Right atrium auricular region (tissue), 2 donors: ENCODE results near the gene CD58. TPM values are rescaled to one million over a fixed set of nuclear protein-coding genes. Genes with fewer than 3 reads are reported as not detected.

Source experiments
- DNase-seq: peaks from one replicate; pipeline ENCODE4 v3.0.0-alpha.2; 2019; ENCODE audit warnings: low spot score
- H3K27ac ChIP-seq, 2 donors: fragments of 200-600 bp; sonication (generic); 1 replicate in 1 of 2; 2 replicates in 1 of 2; pipeline ENCODE4 v1.5.1; 2016 to 2019
- H3K27me3 ChIP-seq, 2 donors: fragments of 200-600 bp; sonication (generic); one replicate each; pipeline versions ENCODE4 v1.5.1 to v1.6.0; 2017 to 2019
- H3K36me3 ChIP-seq: fragments of 200-600 bp; sonication (generic); one replicate; pipeline ENCODE4 v1.5.1; 2016
- H3K4me1 ChIP-seq, 2 donors: fragments of 200-600 bp; sonication (generic); one replicate each; pipeline versions ENCODE4 v1.5.1 to v1.6.0; 2017 to 2019
- H3K4me3 ChIP-seq, 2 donors: fragments of 200-600 bp; sonication (generic); 1 replicate in 1 of 2; 2 replicates in 1 of 2; pipeline ENCODE4 v1.5.1; 2017 to 2019; ENCODE audit warnings: mild to moderate bottlenecking in 1 of 2, moderate library complexity in 1 of 2
- H3K9me3 ChIP-seq, 2 donors: fragments of 200-600 bp; sonication (generic); one replicate each; pipeline ENCODE4 v1.5.1; 2019
- CTCF ChIP-seq, 2 donors: fragments of 200-600 bp; sonication (generic); IDR thresholded peaks; one replicate each; pipeline ENCODE4 v1.5.1; 2019; ENCODE audit warnings: antibody characterized with exemption in 2 of 2
- total RNA-seq, 2 donors: library from RNA; depleted of rRNA; stranded (reverse); fragments of >200 nt; gene quantifications; one replicate each; pipeline ENCODE4 v1.1.0, GENCODE V29; 2016

CD58 gene
- total RNA-seq, 2 donors from 2014 or later: 26.4 to 27.4 TPM

- TF ChIP-seq CTCF (IDR thresholded peaks at IDR 0.05): no peak
- H3K4me1 ChIP-seq: no peaks in the 10 kb centered on the region
- no peaks in the 10 kb centered on the region for H3K27me3 ChIP-seq
- H3K9me3 ChIP-seq: no peaks in the 10 kb centered on the region
- H3K36me3 ChIP-seq: no peaks in the 10 kb centered on the region
- no peak overlapping the region for H3K27ac ChIP-seq
- H3K4me3 ChIP-seq: no peak overlapping the region
- no peak for DNase-seq
These were observed 15.9 kb upstream of the CD58 start for GRCh38 chr1:116586741-116587143.

- no peak overlapping the region for H3K27ac ChIP-seq
- no peaks in the 10 kb centered on the region for H3K4me1 ChIP-seq
- no peak overlapping the region for H3K4me3 ChIP-seq
- H3K27me3 ChIP-seq: no peaks in the 10 kb centered on the region
- DNase-seq: no peak
- no peaks in the 10 kb centered on the region for H3K9me3 ChIP-seq
- H3K36me3 ChIP-seq: no peaks in the 10 kb centered on the region
- TF ChIP-seq CTCF (IDR thresholded peaks at IDR 0.05): no peak
These were observed 15.1 kb upstream of the CD58 start for GRCh38 chr1:116585886-116586285.

DNA sequence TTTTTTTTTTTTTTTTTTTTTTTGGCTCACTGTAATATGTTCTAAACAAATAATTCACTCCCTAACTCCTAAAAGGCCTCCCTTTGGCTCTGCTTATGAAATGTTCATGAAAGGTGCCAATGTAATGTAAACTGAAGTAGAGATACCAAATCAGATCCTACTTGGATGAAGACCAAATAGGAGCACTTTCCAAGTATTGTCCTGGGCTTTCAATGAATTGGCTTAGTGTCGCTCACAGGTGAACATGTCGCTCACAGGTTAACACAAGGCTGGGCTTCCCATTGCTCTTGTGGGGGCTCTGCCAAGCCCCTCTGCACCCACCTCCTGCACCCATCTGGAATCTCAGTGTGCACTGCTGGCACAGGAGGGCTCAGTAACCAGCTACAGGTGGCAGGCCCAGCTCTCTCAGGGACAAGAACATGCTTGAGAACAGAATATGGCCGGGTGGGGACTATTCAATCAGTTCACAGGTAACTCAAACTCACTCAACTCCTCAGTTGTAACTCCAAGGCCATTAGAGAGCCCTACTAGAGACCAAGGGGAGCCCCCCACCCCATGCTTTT is 10.6 kb upstream of the CD58 start:
- Histone ChIP-seq H3K36me3 (no peaks in the 10 kb centered on the region), H3K27me3 (no peaks in the 10 kb centered on the region), H3K9me3 (no peaks in the 10 kb centered on the region), H3K4me3 (no peak overlapping the region), H3K4me1 (no peaks in the 10 kb centered on the region), H3K27ac (no peak overlapping the region)
- no peak for DNase-seq
- no peak for TF ChIP-seq CTCF (IDR thresholded peaks at IDR 0.05)

DNA sequence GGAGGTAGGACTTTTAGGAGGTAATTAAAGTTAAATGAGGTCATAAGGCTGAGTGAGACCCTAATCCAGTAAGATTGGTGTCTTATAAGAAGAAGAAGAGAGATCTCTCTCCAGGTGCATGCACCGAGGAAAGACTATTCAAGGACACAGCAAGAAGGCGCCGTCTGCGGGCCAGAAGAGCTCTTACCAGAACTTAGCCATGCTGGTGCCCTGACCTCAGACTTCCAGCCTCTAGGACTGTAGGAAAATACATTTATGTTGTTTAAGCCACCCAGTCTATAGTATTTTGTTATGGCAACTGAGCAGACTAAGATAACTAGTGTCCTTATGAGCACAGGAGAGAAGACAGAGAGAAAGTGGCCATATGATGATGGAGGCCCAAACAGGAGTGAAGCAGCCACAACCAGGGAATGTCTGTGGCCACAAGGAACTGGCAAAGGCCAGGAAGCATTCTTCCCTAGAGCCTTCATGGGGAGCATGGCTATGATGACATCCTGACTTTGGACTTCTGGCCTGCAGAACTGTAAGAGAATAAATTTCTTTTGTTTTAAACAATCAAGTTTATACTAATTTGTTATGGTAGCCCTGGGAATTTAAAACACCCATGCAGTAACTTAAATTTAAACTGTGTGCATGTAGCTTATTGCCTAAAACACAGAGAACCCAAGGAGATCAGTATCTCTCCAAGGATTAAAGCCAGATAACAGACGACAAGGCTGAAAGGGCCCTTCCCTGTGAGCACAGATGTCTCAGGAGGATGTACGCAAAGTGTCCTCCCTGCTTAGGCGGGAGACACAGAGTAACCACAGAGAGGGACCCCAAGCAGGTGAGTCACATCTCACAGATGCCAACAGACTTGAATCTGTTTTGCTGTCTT is 9.9 kb upstream of the CD58 start:
- H3K36me3 ChIP-seq: no peaks in the 10 kb centered on the region
- no peak for DNase-seq
- no peak overlapping the region for H3K4me3 ChIP-seq
- H3K9me3 ChIP-seq: no peaks in the 10 kb centered on the region
- no peak overlapping the region for H3K27ac ChIP-seq
- no peaks in the 10 kb centered on the region for H3K4me1 ChIP-seq
- TF ChIP-seq CTCF (IDR thresholded peaks at IDR 0.05): no peak
- no peaks in the 10 kb centered on the region for H3K27me3 ChIP-seq

GRCh38 chr1:116579259-116579875 is 8.5 kb upstream of the CD58 start:
- Histone ChIP-seq H3K36me3 (no peaks in the 10 kb centered on the region), H3K9me3 (no peaks in the 10 kb centered on the region), H3K4me1 (peaks cover 0 to 7% of the 10 kb centered on the region in 2 donors), H3K27me3 (no peaks in the 10 kb centered on the region), H3K27ac (peak overlapping the region in 1 of 2 donors; percentile 16), H3K4me3 (peak overlapping the region in 1 of 2 donors; percentile 13)
- DNase-seq: no peak
- TF ChIP-seq CTCF (IDR thresholded peaks at IDR 0.05): no peak
